Measurements from ENCODE around the gene GPR176. TPM values are rescaled to one million over a fixed set of nuclear protein-coding genes. Genes with fewer than 3 reads are reported as not detected.

GPR176 gene
- total RNA-seq, 1 donor from 2014 or later: 7.2 TPM

GRCh38 chr15:39767921-39768320, 152.1 kb downstream of the GPR176 start:
- DNase-seq (ENCODE audit: extremely low spot score, unreplicated experiment): no peak
- Mint-ChIP-seq H3K27me3 (no peaks in the 10 kb centered on the region), H3K36me3 (no peaks in the 10 kb centered on the region), H3K9me3 (no peaks in the 10 kb centered on the region), H3K4me1 (ENCODE audit: unreplicated experiment) (peaks cover 11% of the 10 kb centered on the region), H3K4me3 (no peak overlapping the region), H3K27ac (no peak overlapping the region)
- no peak for TF ChIP-seq CTCF (conservative IDR thresholded peaks at IDR 0.05)

- Mint-ChIP-seq H3K9me3 (no peaks in the 10 kb centered on the region), H3K4me3 (no peak overlapping the region), H3K27ac (no peak overlapping the region), H3K4me1 (ENCODE audit: unreplicated experiment) (no peaks in the 10 kb centered on the region), H3K27me3 (no peaks in the 10 kb centered on the region), H3K36me3 (no peaks in the 10 kb centered on the region)
- DNase-seq (ENCODE audit: extremely low spot score, unreplicated experiment): no peak
- TF ChIP-seq CTCF (conservative IDR thresholded peaks at IDR 0.05): no peak
Observed at GRCh38 chr15:39761006-39761405, 159.1 kb downstream of the GPR176 start.

- no peak overlapping the region for H3K4me3 Mint-ChIP-seq
- no peaks in the 10 kb centered on the region for H3K4me1 Mint-ChIP-seq (ENCODE audit: unreplicated experiment)
- H3K27ac Mint-ChIP-seq: no peak overlapping the region
- H3K27me3 Mint-ChIP-seq: no peaks in the 10 kb centered on the region
- H3K36me3 Mint-ChIP-seq: no peaks in the 10 kb centered on the region
- peak; percentile 97 for TF ChIP-seq CTCF (conservative IDR thresholded peaks at IDR 0.05)
- DNase-seq (ENCODE audit: extremely low spot score, unreplicated experiment): no peak
- no peaks in the 10 kb centered on the region for H3K9me3 Mint-ChIP-seq
Observed at GRCh38 chr15:39756806-39757522, 163.1 kb downstream of the GPR176 start.

- Mint-ChIP-seq H3K4me3 (no peak overlapping the region), H3K36me3 (no peaks in the 10 kb centered on the region), H3K27ac (no peak overlapping the region), H3K27me3 (no peaks in the 10 kb centered on the region), H3K9me3 (no peaks in the 10 kb centered on the region), H3K4me1 (ENCODE audit: unreplicated experiment) (no peaks in the 10 kb centered on the region)
- TF ChIP-seq CTCF (conservative IDR thresholded peaks at IDR 0.05): no peak
- DNase-seq (ENCODE audit: extremely low spot score, unreplicated experiment): no peak
Observed at GRCh38 chr15:39752991-39753390, 167.1 kb downstream of the GPR176 start.

- H3K4me3 Mint-ChIP-seq: no peak overlapping the region
- H3K27ac Mint-ChIP-seq: no peak overlapping the region
- DNase-seq (ENCODE audit: extremely low spot score, unreplicated experiment): no peak
- H3K36me3 Mint-ChIP-seq: no peaks in the 10 kb centered on the region
- H3K27me3 Mint-ChIP-seq: no peaks in the 10 kb centered on the region
- no peaks in the 10 kb centered on the region for H3K9me3 Mint-ChIP-seq
- no peak for TF ChIP-seq CTCF (conservative IDR thresholded peaks at IDR 0.05)
- H3K4me1 Mint-ChIP-seq (ENCODE audit: unreplicated experiment): no peaks in the 10 kb centered on the region
Observed at GRCh38 chr15:39752246-39752645, 167.8 kb downstream of the GPR176 start.

Other genes with a start within 250 kb of the GPR176 start
- 0.88 and 2.9 TPM in 2 replicates for gene FSIP1, start 137.4 kb downstream of the GPR176 start, total RNA-seq (ENCODE audit: low replicate concordance)
- gene EIF2AK4, start 13.8 kb upstream of the GPR176 start, total RNA-seq (ENCODE audit: low replicate concordance): 33.3 and 42.3 TPM in 2 replicates
- 176 and 235 TPM in 2 replicates for gene SRP14, start 118.9 kb upstream of the GPR176 start, total RNA-seq (ENCODE audit: low replicate concordance)
- 60.9 and 112 TPM in 2 replicates for gene BMF, start 188.6 kb upstream of the GPR176 start, total RNA-seq (ENCODE audit: low replicate concordance)
- gene BUB1B, start 240.8 kb upstream of the GPR176 start, total RNA-seq (ENCODE audit: low replicate concordance): 21.8 and 69.5 TPM in 2 replicates

Measured in type B pancreatic cell (in vitro differentiated cells).